HFFc6 (cell line): Measurements from ENCODE around the gene CYP46A1. TPM values are rescaled to one million over a fixed set of nuclear protein-coding genes. Genes with fewer than 3 reads are reported as not detected.
A peak's percentile ranks its signal among the peaks of the same experiment; 100 is the strongest.

Source experiments
- DNase-seq: peaks from one replicate; pipeline ENCODE4 v3.0.0-alpha.2; 2018
- H3K27ac Mint-ChIP-seq: 2 replicates; pipeline ENCODE4 v1.8.0; 2020; ENCODE audit warnings: mild to moderate bottlenecking, mixed read lengths
- H3K27me3 Mint-ChIP-seq: 2 replicates; pipeline ENCODE4 v1.8.0; 2021; ENCODE audit warnings: mild to moderate bottlenecking, moderate library complexity, mixed read lengths; ENCODE audit not compliant: insufficient read depth
- H3K36me3 Mint-ChIP-seq: 2 replicates; pipeline ENCODE4 v1.8.0; 2021; ENCODE audit warnings: low read depth, mixed read lengths
- H3K4me1 Mint-ChIP-seq: 2 replicates; pipeline ENCODE4 v1.8.0; 2020; ENCODE audit warnings: low read depth, mixed read lengths
- H3K4me3 Mint-ChIP-seq: 2 replicates; pipeline ENCODE4 v1.8.0; 2020; ENCODE audit warnings: mild to moderate bottlenecking, moderate library complexity, mixed read lengths
- H3K9me3 Mint-ChIP-seq: 2 replicates; pipeline ENCODE4 v1.8.0; 2020; ENCODE audit warnings: mild to moderate bottlenecking, mixed read lengths
- CTCF ChIP-seq: fragments of 200-600 bp; sonication (generic); IDR thresholded peaks from 2 replicates; pipeline ENCODE4 v1.5.0; 2021; ENCODE audit warnings: antibody characterized with exemption, mild to moderate bottlenecking
- total RNA-seq, 6 experiments: library from RNA; stranded (reverse); fragmentation: NEBNext Ultra II Directional; extraction: Animal tissue kit (Norgen Biotek cat#: 25700); gene quantifications; 2 replicates in 1 of 6; 3 replicates in 5 of 6; pipeline ENCODE4 v1.2.3, GENCODE V29; 2021

Gene CYP46A1
- total RNA-seq, 6 experiments from 2014 or later: 0.28 to 0.62 (median 0.49) TPM

DNA sequence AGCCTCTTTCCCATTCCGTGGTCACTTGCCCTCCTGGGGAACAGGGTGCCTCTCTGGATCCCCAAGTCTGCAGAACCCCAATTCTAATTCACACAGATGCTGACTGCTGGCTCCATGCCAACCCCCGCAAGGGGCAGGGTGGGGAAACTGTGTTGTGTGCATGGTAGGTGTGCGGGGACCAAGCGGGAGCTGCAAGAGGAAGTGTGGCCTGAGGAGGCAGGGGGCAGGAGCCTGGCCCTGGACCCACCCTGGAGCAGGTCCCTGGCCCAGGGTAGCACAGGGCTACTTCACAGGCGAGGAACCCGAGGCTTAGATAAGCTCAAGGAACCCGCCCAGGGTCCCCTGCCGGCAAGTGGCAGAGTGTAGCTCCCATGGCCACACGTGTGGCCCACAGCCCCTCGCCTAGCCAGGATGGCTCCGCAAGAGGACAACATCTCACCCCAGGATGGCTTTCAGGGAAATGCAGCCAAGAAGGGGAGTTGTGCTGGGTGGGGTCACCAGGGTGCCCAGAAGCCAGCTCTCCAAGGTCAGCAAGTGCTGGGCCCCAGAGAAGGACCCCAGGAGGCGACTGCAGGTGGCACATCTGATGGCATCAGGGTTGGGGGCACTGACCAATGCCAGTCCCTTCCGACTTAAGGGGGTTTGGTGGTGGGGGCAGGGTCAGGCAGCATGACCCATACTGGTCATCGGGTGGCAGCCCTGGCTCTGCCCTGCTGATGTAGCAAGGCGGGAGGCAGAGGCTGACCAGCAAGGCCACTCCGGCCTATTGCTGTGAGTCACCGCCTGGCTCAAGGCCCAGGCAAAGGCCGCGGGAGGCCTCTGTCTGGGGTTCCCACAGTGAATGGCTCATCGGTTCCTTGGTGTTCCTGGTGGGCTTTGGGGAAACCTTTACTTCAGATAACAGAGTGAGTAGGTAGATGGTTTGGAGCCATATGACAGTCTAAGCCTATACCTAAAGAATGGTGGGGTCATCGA lies 71.8 kb downstream of the CYP46A1 start:
- no peaks in the 10 kb centered on the region for H3K36me3 Mint-ChIP-seq
- H3K9me3 Mint-ChIP-seq: no peaks in the 10 kb centered on the region
- peaks cover 3% of the 10 kb centered on the region; the same call in 1 of the 2 replicates for H3K27me3 Mint-ChIP-seq
- peak; percentile 95 for DNase-seq
- H3K4me3 Mint-ChIP-seq: peak overlapping the region; percentile 0; the same call in 1 of the 2 replicates
- peaks cover 84% of the 10 kb centered on the region for H3K4me1 Mint-ChIP-seq
- TF ChIP-seq CTCF: no peak
- peak overlapping the region; percentile 97 for H3K27ac Mint-ChIP-seq

- no peak for DNase-seq
- no peaks in the 10 kb centered on the region for H3K9me3 Mint-ChIP-seq
- peaks cover 3% of the 10 kb centered on the region; the same call in 1 of the 2 replicates for H3K27me3 Mint-ChIP-seq
- no peak for TF ChIP-seq CTCF
- peaks cover 75% of the 10 kb centered on the region for H3K4me1 Mint-ChIP-seq
- peak overlapping the region; percentile 37 for H3K4me3 Mint-ChIP-seq
- peak overlapping the region; percentile 97 for H3K27ac Mint-ChIP-seq
- H3K36me3 Mint-ChIP-seq: no peaks in the 10 kb centered on the region
Observed at GRCh38 chr14:99756796-99757195, 72.7 kb downstream of the CYP46A1 start.

- Mint-ChIP-seq H3K9me3 (no peaks in the 10 kb centered on the region), H3K36me3 (no peaks in the 10 kb centered on the region), H3K4me3 (peak overlapping the region; percentile 75), H3K4me1 (peaks cover 68% of the 10 kb centered on the region), H3K27me3 (no peaks in the 10 kb centered on the region), H3K27ac (peak overlapping the region; percentile 97)
- no peak for TF ChIP-seq CTCF
- DNase-seq: peak; percentile 99
Observed at GRCh38 chr14:99757331-99758070, 73.4 kb downstream of the CYP46A1 start.

- TF ChIP-seq CTCF: no peak
- no peaks in the 10 kb centered on the region for H3K9me3 Mint-ChIP-seq
- H3K36me3 Mint-ChIP-seq: no peaks in the 10 kb centered on the region
- peak overlapping the region; percentile 75 for H3K4me3 Mint-ChIP-seq
- DNase-seq: peak; percentile 98
- peak overlapping the region; percentile 97 for H3K27ac Mint-ChIP-seq
- no peaks in the 10 kb centered on the region for H3K27me3 Mint-ChIP-seq
- peaks cover 61% of the 10 kb centered on the region for H3K4me1 Mint-ChIP-seq
Observed at GRCh38 chr14:99758121-99758821, 74.2 kb downstream of the CYP46A1 start.

- Mint-ChIP-seq H3K4me1 (peaks cover 53% of the 10 kb centered on the region), H3K9me3 (no peaks in the 10 kb centered on the region), H3K4me3 (no peak overlapping the region), H3K36me3 (no peaks in the 10 kb centered on the region), H3K27me3 (no peaks in the 10 kb centered on the region), H3K27ac (peak overlapping the region; percentile 97)
- no peak for DNase-seq
- no peak for TF ChIP-seq CTCF
Observed at GRCh38 chr14:99758872-99759545, 74.9 kb downstream of the CYP46A1 start.
